Mesenchymal stem cell (in vitro differentiated cells and primary cell): Measurements from ENCODE around the gene VRK1.

Source experiments
- DNase-seq: peaks from one replicate; pipeline ENCODE4 v3.0.0-alpha.2; 2013
- H2AFZ ChIP-seq: one replicate; pipeline ENCODE4 v1.6.1; 2013; ENCODE audit warnings: low read depth, mild to moderate bottlenecking, control low read depth, inconsistent platforms, low read length, moderate library complexity
- H2AK5ac ChIP-seq: 2 replicates; pipeline ENCODE4 v1.6.1; 2013; ENCODE audit warnings: low read length, moderate library complexity, mild to moderate bottlenecking, inconsistent platforms; ENCODE audit not compliant: severe bottlenecking
- H2BK120ac ChIP-seq: one replicate; pipeline ENCODE4 v1.6.1; 2013; ENCODE audit warnings: low read depth, mild to moderate bottlenecking, inconsistent platforms, low read length, moderate library complexity
- H2BK12ac ChIP-seq, 2 experiments: one replicate each; pipeline ENCODE4 v1.6.1; 2013; ENCODE audit warnings: inconsistent platforms in 2 of 2, low read length in 2 of 2, mild to moderate bottlenecking in 2 of 2, moderate library complexity in 2 of 2, control low read depth in 1 of 2
- H2BK15ac ChIP-seq: one replicate; pipeline ENCODE4 v1.6.1; 2013; ENCODE audit warnings: mild to moderate bottlenecking, low read depth, inconsistent platforms; ENCODE audit not compliant: poor library complexity, severe bottlenecking
- H2BK5ac ChIP-seq: 2 replicates; pipeline ENCODE4 v1.6.1; 2013; ENCODE audit warnings: low read depth, mild to moderate bottlenecking, low read length, control low read depth, inconsistent platforms; ENCODE audit not compliant: poor library complexity, severe bottlenecking
- H3K14ac ChIP-seq, 2 experiments: one replicate each; pipeline ENCODE4 v1.6.1; 2013; ENCODE audit warnings: inconsistent platforms in 2 of 2, low read length in 2 of 2, control low read depth in 1 of 2, mild to moderate bottlenecking in 1 of 2, moderate library complexity in 1 of 2
- H3K18ac ChIP-seq, 2 experiments: one replicate each; pipeline ENCODE4 v1.6.1; 2013; ENCODE audit warnings: inconsistent platforms in 2 of 2, low read length in 2 of 2, control low read depth in 1 of 2, low read depth in 1 of 2, mild to moderate bottlenecking in 1 of 2
- H3K23ac ChIP-seq, 2 experiments: one replicate each; pipeline ENCODE4 v1.6.1; 2013; ENCODE audit warnings: inconsistent platforms in 2 of 2, low read length in 2 of 2, mild to moderate bottlenecking in 2 of 2, moderate library complexity in 2 of 2, control low read depth in 1 of 2
- H3K27ac ChIP-seq: 2 replicates; pipeline ENCODE4 v1.5.1; 2013; ENCODE audit warnings: mild to moderate bottlenecking, moderate library complexity, low read length, control low read depth, inconsistent platforms; ENCODE audit not compliant: poor library complexity, severe bottlenecking
- H3K27me3 ChIP-seq, 2 experiments: 2 replicates each; pipeline versions ENCODE4 v1.6.1 to v1.7.0; 2013; ENCODE audit warnings: low read length in 2 of 2, mild to moderate bottlenecking in 2 of 2, moderate library complexity in 2 of 2, control low read depth in 1 of 2, inconsistent platforms in 1 of 2; ENCODE audit not compliant: control insufficient read depth in 1 of 2, insufficient read depth in 1 of 2
- H3K36me3 ChIP-seq, 2 experiments: 2 replicates each; pipeline versions ENCODE4 v1.6.1 to v1.7.0; 2013; ENCODE audit warnings: low read length in 2 of 2, control low read depth in 1 of 2, inconsistent platforms in 1 of 2, low read depth in 1 of 2, mild to moderate bottlenecking in 1 of 2; ENCODE audit not compliant: insufficient read depth in 2 of 2, control insufficient read depth in 1 of 2
- H3K4ac ChIP-seq, 2 experiments: one replicate each; pipeline ENCODE4 v1.6.1; 2013; ENCODE audit warnings: inconsistent platforms in 2 of 2, low read length in 2 of 2, mild to moderate bottlenecking in 2 of 2, moderate library complexity in 2 of 2, control low read depth in 1 of 2, low read depth in 1 of 2
- H3K4me1 ChIP-seq: 2 replicates; pipeline ENCODE4 v1.6.1; 2013; ENCODE audit warnings: low read depth, low read length, control low read depth; ENCODE audit not compliant: control insufficient read depth, insufficient read depth
- H3K4me2 ChIP-seq: 2 replicates; pipeline ENCODE4 v1.6.1; 2013; ENCODE audit warnings: low read length, mild to moderate bottlenecking, inconsistent platforms; ENCODE audit not compliant: poor library complexity, severe bottlenecking
- H3K4me3 ChIP-seq, 2 experiments: 2 replicates each; pipeline versions ENCODE4 v1.5.1 to v1.7.0; 2013; ENCODE audit warnings: low read length in 2 of 2, mild to moderate bottlenecking in 2 of 2, control low read depth in 1 of 2, low read depth in 1 of 2; ENCODE audit not compliant: insufficient read depth in 1 of 2
- H3K79me1 ChIP-seq: replicated peaks from 2 replicates; pipeline ENCODE4 v1.6.1; 2013; ENCODE audit warnings: mild to moderate bottlenecking, control low read depth, low read length, inconsistent platforms; ENCODE audit not compliant: poor library complexity, severe bottlenecking
- H3K9ac ChIP-seq: 2 replicates; pipeline ENCODE4 v1.7.0; 2013; ENCODE audit warnings: mild to moderate bottlenecking, low read length, moderate library complexity
- H3K9me3 ChIP-seq: 2 replicates; pipeline ENCODE4 v1.7.0; 2013; ENCODE audit warnings: mild to moderate bottlenecking, low read length; ENCODE audit not compliant: control insufficient read depth
- H4K8ac ChIP-seq: one replicate; pipeline ENCODE4 v1.6.1; 2013; ENCODE audit warnings: inconsistent platforms, mild to moderate bottlenecking, low read length, moderate library complexity
- H4K91ac ChIP-seq: one replicate; pipeline ENCODE4 v1.6.1; 2013; ENCODE audit warnings: mild to moderate bottlenecking, low read length, inconsistent platforms
- WGBS: methylation state at CpG from one replicate; pipeline ENCODE4 v1.1.7; 2013; ENCODE audit warnings: mixed read lengths; 5-methylcytosine and 5-hydroxymethylcytosine counted together

VRK1 gene

DNA sequence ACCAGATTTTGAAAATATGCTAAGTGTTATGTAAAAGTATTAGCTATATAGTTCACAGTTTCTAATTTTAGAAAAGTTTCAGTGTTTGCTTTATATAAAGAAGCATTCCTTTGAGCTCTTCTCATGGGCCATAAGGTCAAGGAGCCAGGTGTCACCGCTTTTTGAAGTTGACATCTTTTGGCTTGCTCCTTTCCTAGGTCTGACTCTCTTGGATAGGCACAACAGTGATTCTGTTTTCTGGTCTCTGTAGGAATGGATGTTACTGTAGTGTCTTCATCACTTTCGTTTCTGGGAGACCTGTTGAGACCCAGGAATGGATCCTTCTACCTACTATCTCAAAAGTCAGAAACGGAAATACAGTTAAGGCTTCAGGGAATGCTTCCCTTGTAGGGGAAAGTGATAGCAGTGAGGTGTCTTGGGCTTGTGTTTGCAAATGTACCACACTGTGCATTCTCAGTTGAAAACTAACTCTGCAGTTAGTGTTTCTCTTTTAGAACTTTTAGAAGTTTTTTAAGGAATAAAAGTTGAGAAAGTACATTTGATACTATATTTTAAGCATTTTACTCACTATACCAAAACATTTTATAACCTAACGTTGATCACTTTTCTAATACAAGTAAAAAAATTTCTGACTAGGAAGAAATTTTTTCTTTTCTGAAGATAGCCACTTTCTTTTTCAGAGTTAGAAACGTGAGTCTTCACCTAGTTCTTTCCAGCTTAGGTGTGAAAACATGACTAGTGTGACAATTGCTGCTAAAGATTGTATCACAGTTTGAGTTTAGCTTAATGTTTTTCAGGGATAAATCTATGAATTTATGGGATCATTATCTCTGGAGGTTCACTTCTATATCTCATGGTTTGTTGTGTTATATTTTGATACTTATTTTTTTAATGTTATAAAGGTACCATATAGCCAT, 20.8 kb downstream of the VRK1 start:
- no peaks in the 10 kb centered on the region for H3K9me3 ChIP-seq
- H2BK15ac ChIP-seq = no peak overlapping the region
- peaks cover 27% of the 10 kb centered on the region for H3K79me1 ChIP-seq
- no peak overlapping the region for H2BK120ac ChIP-seq
- H3K23ac ChIP-seq = no peak overlapping the region
- no peak overlapping the region for H2AK5ac ChIP-seq
- H2BK5ac ChIP-seq = no peak overlapping the region
- H3K27me3 ChIP-seq = no peaks in the 10 kb centered on the region
- no peak overlapping the region for H3K27ac ChIP-seq
- H4K91ac ChIP-seq = no peak overlapping the region
- no peak overlapping the region for H3K9ac ChIP-seq
- peak overlapping the region; percentile 27 for H2AFZ ChIP-seq
- peak overlapping the region; percentile 12 to 34 for H3K18ac ChIP-seq
- H3K4ac ChIP-seq = no peak overlapping the region
- whole genome bisulfite sequencing = 95% methylated on average over 4 of the region's 5 CpGs
- peak overlapping the region in 1 of 2 experiments; percentile 36 for H3K4me3 ChIP-seq
- H3K4me2 ChIP-seq = no peak overlapping the region
- H3K36me3 ChIP-seq = no peaks in the 10 kb centered on the region
- no peak for DNase-seq
- H3K4me1 ChIP-seq = no peaks in the 10 kb centered on the region
- no peak overlapping the region for H4K8ac ChIP-seq
- H3K14ac ChIP-seq = no peak overlapping the region
- no peak overlapping the region for H2BK12ac ChIP-seq

DNA sequence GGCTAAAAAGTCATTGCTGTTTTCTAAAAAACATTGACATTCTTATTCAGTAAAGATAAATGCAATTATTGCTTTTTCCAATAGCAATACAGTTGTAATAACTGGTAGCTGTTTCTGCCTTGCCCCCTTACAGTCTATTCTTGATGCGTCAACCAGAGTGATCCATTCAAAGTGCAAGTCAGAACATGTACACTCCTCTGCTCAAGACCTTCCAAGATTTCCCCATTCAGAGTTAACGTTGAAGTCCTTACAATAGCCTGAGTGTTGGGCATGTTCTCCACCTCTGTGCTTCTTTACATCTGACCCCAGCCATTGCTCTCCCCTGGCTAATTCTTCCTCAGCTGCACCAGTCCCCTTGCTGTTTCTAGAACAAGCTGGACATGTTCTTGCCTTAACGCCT, 24.3 kb downstream of the VRK1 start:
- Histone ChIP-seq H2BK120ac (no peak overlapping the region), H3K27me3 (no peaks in the 10 kb centered on the region), H3K4me3 (no peak overlapping the region), H2AK5ac (no peak overlapping the region), H3K9me3 (no peaks in the 10 kb centered on the region), H3K79me1 (peaks cover 18% of the 10 kb centered on the region), H3K4me1 (no peaks in the 10 kb centered on the region), H4K91ac (no peak overlapping the region), H3K23ac (peak overlapping the region in 1 of 2 experiments; percentile 40), H3K27ac (no peak overlapping the region), H2BK15ac (no peak overlapping the region), H3K4ac (no peak overlapping the region), H2BK5ac (no peak overlapping the region), H2AFZ (no peak overlapping the region), H2BK12ac (no peak overlapping the region), H3K18ac (no peak overlapping the region), H4K8ac (peak overlapping the region; percentile 30), H3K4me2 (no peak overlapping the region), H3K36me3 (no peaks in the 10 kb centered on the region), H3K9ac (no peak overlapping the region), H3K14ac (no peak overlapping the region)
- WGBS = 97% methylated on average over 3 of the region's 3 CpGs
- no peak for DNase-seq

DNA sequence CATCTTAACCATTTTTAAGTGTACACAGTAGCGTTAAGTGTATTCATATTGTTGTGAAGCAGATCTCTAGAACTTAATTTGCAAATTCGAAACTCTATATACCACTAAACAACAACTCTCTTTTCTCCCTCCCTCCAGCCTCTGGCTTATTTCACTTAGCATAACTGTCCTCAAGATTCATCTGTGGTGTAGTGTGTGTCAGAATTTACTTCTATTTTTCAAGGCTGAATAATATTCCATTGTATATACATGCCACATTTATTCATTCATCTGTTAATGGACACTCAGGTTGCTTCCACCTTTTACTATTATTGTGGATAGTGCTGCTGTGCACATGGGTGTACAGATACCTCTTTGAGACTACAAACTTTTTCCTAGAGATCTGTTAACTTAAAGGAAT, 26.5 kb downstream of the VRK1 start:
- H3K18ac ChIP-seq = no peak overlapping the region
- H3K27me3 ChIP-seq = no peaks in the 10 kb centered on the region
- no peak overlapping the region for H2AFZ ChIP-seq
- peaks cover 16% of the 10 kb centered on the region for H3K79me1 ChIP-seq
- no peak overlapping the region for H2BK12ac ChIP-seq
- H2BK120ac ChIP-seq = no peak overlapping the region
- peak overlapping the region in 1 of 2 experiments; percentile 41 for H3K4me3 ChIP-seq
- no peaks in the 10 kb centered on the region for H3K9me3 ChIP-seq
- DNase-seq = no peak
- H2BK5ac ChIP-seq = no peak overlapping the region
- peak overlapping the region; percentile 72 for H3K9ac ChIP-seq
- no peak overlapping the region for H4K91ac ChIP-seq
- no peak overlapping the region for H3K27ac ChIP-seq
- no peak overlapping the region for H3K14ac ChIP-seq
- no CpG with 5 or more reads among the region's 2 CpGs for WGBS
- no peak overlapping the region for H3K23ac ChIP-seq
- no peak overlapping the region for H3K4ac ChIP-seq
- no peak overlapping the region for H3K4me2 ChIP-seq
- no peak overlapping the region for H4K8ac ChIP-seq
- no peaks in the 10 kb centered on the region for H3K4me1 ChIP-seq
- H3K36me3 ChIP-seq = no peaks in the 10 kb centered on the region
- H2AK5ac ChIP-seq = no peak overlapping the region
- no peak overlapping the region for H2BK15ac ChIP-seq

DNA sequence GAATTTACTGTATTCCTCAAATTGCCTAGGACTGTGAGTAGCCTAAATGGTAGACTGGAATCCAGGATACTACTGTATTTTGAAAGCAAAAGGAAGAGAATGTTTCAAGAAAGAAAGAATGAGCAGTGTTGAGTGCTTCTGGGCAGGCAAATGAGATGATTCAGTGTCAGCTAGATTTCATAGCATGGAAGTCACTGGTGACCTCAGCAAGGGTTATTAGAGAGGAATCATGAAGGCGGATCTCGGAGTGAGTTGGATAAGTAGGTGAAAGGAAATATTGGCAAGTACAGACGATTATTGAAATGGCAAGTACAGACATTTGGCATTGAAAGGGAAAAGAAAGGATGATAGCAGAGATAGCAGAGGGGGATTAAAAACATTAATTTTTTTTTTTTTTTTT, 27.1 kb downstream of the VRK1 start:
- Histone ChIP-seq H3K23ac (no peak overlapping the region), H3K36me3 (no peaks in the 10 kb centered on the region), H3K4me3 (peak overlapping the region in 1 of 2 experiments; percentile 41), H2AFZ (no peak overlapping the region), H3K27ac (no peak overlapping the region), H3K18ac (no peak overlapping the region), H2AK5ac (no peak overlapping the region), H3K9ac (peak overlapping the region; percentile 72), H3K79me1 (peaks cover 16% of the 10 kb centered on the region), H2BK12ac (no peak overlapping the region), H3K4ac (no peak overlapping the region), H2BK5ac (no peak overlapping the region), H3K4me1 (no peaks in the 10 kb centered on the region), H2BK15ac (no peak overlapping the region), H3K9me3 (no peaks in the 10 kb centered on the region), H2BK120ac (no peak overlapping the region), H4K91ac (no peak overlapping the region), H3K14ac (no peak overlapping the region), H3K27me3 (no peaks in the 10 kb centered on the region), H3K4me2 (no peak overlapping the region), H4K8ac (no peak overlapping the region)
- DNase-seq = peak; percentile 49
- 96% methylated on average over 3 of the region's 3 CpGs for WGBS
